MM.1S (cell line): ENCODE measurements around the gene BCL2L11.

Experiments used
- DNase-seq: peaks from one replicate; pipeline ENCODE4 v3.0.0-alpha.2; 2015
- H2AFZ ChIP-seq: fragments of 300-600 bp; sonication (generic); 2 replicates; pipeline ENCODE4 v1.6.0; 2016; ENCODE audit warnings: antibody characterized with exemption, low read length
- H3F3A ChIP-seq: fragments of 300-600 bp; sonication (generic); 2 replicates; pipeline ENCODE4 v1.6.1; 2016; ENCODE audit warnings: mild to moderate bottlenecking, antibody characterized with exemption, low read length, moderate library complexity, mixed read lengths; ENCODE audit not compliant: insufficient read depth
- H3K27ac ChIP-seq: fragments of 300-600 bp; sonication (generic); 2 replicates; pipeline ENCODE4 v1.5.1; 2016; ENCODE audit warnings: mild to moderate bottlenecking, low read length
- H3K27me3 ChIP-seq: fragments of 300-600 bp; sonication (generic); replicated peaks from 2 replicates; pipeline ENCODE4 v1.6.0; 2016; ENCODE audit warnings: low read length; ENCODE audit not compliant: insufficient read depth
- H3K36me3 ChIP-seq: fragments of 300-600 bp; sonication (generic); replicated peaks from 2 replicates; pipeline ENCODE4 v1.6.1; 2016; ENCODE audit warnings: mild to moderate bottlenecking, low read length, mixed read lengths; ENCODE audit not compliant: insufficient read depth
- H3K4me1 ChIP-seq: fragments of 300-600 bp; sonication (generic); 2 replicates; pipeline ENCODE4 v1.6.1; 2016; ENCODE audit warnings: low read length, mixed read lengths
- H3K4me2 ChIP-seq: fragments of 300-600 bp; sonication (generic); 2 replicates; pipeline ENCODE4 v1.6.0; 2016; ENCODE audit warnings: low read depth, low read length
- H3K4me3 ChIP-seq: fragments of 300-600 bp; sonication (generic); 2 replicates; pipeline ENCODE4 v1.5.1; 2016; ENCODE audit warnings: low read length, mixed read lengths
- H3K79me2 ChIP-seq: fragments of 300-600 bp; sonication (generic); 2 replicates; pipeline ENCODE4 v1.6.1; 2016; ENCODE audit warnings: mixed run types, low read length, mixed read lengths
- H3K9ac ChIP-seq: fragments of 300-600 bp; sonication (generic); 2 replicates; pipeline ENCODE4 v1.6.1; 2016; ENCODE audit warnings: low read length, mixed read lengths
- H3K9me2 ChIP-seq: fragments of 300-600 bp; sonication (generic); replicated peaks from 2 replicates; pipeline ENCODE4 v1.6.1; 2016; ENCODE audit warnings: mild to moderate bottlenecking, low read length, mixed read lengths; ENCODE audit not compliant: insufficient read depth
- H3K9me3 ChIP-seq: fragments of 300-600 bp; sonication (generic); replicated peaks from 2 replicates; pipeline ENCODE4 v1.6.1; 2016; ENCODE audit warnings: mild to moderate bottlenecking, low read length, mixed read lengths; ENCODE audit not compliant: insufficient read depth
- H4K20me1 ChIP-seq: fragments of 300-600 bp; sonication (generic); 2 replicates; pipeline ENCODE4 v1.6.1; 2016; ENCODE audit warnings: mild to moderate bottlenecking, low read length, moderate library complexity, mixed read lengths; ENCODE audit not compliant: insufficient read depth
- EZH2 ChIP-seq: fragments of 300-600 bp; sonication (generic); optimal IDR thresholded peaks from 2 replicates; pipeline ENCODE3; 2017; ENCODE audit warnings: low read depth, mild to moderate bottlenecking, antibody characterized with exemption, low read length, mixed read lengths
- EZH2phosphoT487 ChIP-seq: fragments of 300-600 bp; sonication (generic); IDR thresholded peaks from 2 replicates; pipeline ENCODE4 v1.6.1; 2018; ENCODE audit warnings: antibody characterized with exemption, low read length
- TF ChIP-seq, protein P1 (sequence below): fragments of 300-600 bp; sonication (generic); IDR thresholded peaks from 2 replicates; pipeline ENCODE4 v1.5.1; 2016; ENCODE audit warnings: antibody characterized with exemption, low read length, mixed read lengths

The BCL2L11 gene

DNA sequence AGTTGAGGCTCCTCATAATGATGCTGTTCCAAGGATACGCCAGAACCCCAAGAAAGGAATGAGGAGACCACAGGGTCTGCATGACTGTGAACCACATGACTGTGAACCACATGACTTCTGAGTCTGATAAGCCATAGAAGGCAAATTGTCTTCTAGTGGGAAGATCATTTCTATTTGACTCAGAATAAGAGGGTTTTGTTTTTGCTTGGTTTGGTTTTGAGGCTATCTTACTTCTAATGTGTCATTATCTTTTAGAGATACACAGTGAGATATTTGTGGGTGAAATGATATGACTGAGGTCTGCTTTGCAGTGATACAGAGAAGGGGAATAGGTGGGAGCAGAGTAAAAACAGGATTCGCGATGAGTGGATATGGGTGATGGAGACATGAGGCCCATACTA is 28.9 kb upstream of the BCL2L11 start:
- H3K27ac ChIP-seq: no peak overlapping the region
- H3K9ac ChIP-seq: no peak overlapping the region
- no peak overlapping the region for H3K4me2 ChIP-seq
- H4K20me1 ChIP-seq: no peaks in the 10 kb centered on the region
- no peaks in the 10 kb centered on the region for H3K4me1 ChIP-seq
- H3K36me3 ChIP-seq: no peaks in the 10 kb centered on the region
- TF ChIP-seq EZH2 (no peak), EZH2phosphoT487 (no peak)
- TF ChIP-seq, protein P1, sequence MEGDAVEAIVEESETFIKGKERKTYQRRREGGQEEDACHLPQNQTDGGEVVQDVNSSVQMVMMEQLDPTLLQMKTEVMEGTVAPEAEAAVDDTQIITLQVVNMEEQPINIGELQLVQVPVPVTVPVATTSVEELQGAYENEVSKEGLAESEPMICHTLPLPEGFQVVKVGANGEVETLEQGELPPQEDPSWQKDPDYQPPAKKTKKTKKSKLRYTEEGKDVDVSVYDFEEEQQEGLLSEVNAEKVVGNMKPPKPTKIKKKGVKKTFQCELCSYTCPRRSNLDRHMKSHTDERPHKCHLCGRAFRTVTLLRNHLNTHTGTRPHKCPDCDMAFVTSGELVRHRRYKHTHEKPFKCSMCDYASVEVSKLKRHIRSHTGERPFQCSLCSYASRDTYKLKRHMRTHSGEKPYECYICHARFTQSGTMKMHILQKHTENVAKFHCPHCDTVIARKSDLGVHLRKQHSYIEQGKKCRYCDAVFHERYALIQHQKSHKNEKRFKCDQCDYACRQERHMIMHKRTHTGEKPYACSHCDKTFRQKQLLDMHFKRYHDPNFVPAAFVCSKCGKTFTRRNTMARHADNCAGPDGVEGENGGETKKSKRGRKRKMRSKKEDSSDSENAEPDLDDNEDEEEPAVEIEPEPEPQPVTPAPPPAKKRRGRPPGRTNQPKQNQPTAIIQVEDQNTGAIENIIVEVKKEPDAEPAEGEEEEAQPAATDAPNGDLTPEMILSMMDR: no peak
- H3K9me3 ChIP-seq: no peaks in the 10 kb centered on the region
- H3K27me3 ChIP-seq: no peaks in the 10 kb centered on the region
- H3F3A ChIP-seq: no peaks in the 10 kb centered on the region
- H3K9me2 ChIP-seq: no peaks in the 10 kb centered on the region
- no peak overlapping the region for H3K4me3 ChIP-seq
- H2AFZ ChIP-seq: no peak overlapping the region
- DNase-seq: no peak
- H3K79me2 ChIP-seq: no peaks in the 10 kb centered on the region

DNA sequence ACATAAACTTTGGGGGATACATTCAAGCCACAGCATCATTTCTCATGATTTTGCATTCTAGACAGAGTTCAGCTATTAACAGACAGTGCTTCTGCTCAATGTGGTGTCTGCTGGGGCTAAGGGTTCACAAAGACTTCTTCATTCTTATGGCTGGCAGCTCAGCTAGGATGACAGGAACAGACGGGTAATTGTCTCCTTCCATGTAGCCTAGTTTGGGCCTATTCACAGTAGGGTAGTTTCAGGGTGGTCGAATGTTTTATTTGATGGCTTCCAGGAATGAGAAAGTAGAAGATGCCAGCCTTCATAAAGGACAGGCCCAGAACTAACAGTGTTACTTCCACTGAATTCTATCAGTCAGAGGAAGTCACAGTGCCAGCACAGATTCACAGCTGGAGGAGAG is 26.0 kb upstream of the BCL2L11 start:
- Histone ChIP-seq H3K79me2 (no peaks in the 10 kb centered on the region), H3K9me3 (no peaks in the 10 kb centered on the region), H3K4me3 (no peak overlapping the region), H3K27me3 (no peaks in the 10 kb centered on the region), H3K27ac (no peak overlapping the region), H2AFZ (no peak overlapping the region), H3K4me2 (no peak overlapping the region), H3K9ac (no peak overlapping the region), H4K20me1 (no peaks in the 10 kb centered on the region), H3K9me2 (no peaks in the 10 kb centered on the region), H3F3A (peaks cover 6% of the 10 kb centered on the region), H3K4me1 (peaks cover 9% of the 10 kb centered on the region), H3K36me3 (no peaks in the 10 kb centered on the region)
- no peak for TF ChIP-seq EZH2phosphoT487
- no peak for TF ChIP-seq EZH2
- TF ChIP-seq, protein P1: no peak
- DNase-seq: no peak

DNA sequence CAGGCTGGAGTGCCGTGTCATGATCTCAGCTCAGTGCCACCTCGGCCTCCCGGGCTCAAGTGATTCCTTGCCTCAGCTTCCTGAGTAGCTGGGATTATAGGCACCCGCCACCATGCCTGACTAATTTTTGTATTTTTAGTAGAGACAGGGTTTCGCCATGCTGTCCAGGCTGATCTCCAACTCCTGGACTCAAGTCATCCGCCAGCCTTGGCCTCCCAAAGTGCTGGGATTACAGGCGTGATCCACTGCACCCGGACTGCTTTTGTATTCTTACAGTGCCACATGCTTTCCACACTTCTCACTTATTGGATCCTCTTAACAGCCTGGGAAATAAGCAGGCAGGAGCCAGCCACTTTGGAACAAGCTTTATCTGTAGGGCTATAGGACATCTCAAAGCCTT is 25.3 kb upstream of the BCL2L11 start:
- Histone ChIP-seq H3K27ac (no peak overlapping the region), H4K20me1 (no peaks in the 10 kb centered on the region), H3K79me2 (no peaks in the 10 kb centered on the region), H3K36me3 (no peaks in the 10 kb centered on the region), H3K4me2 (no peak overlapping the region), H3K9me2 (no peaks in the 10 kb centered on the region), H2AFZ (no peak overlapping the region), H3K27me3 (no peaks in the 10 kb centered on the region), H3K4me1 (peaks cover 17% of the 10 kb centered on the region), H3K9me3 (no peaks in the 10 kb centered on the region), H3K4me3 (no peak overlapping the region), H3F3A (peaks cover 13% of the 10 kb centered on the region), H3K9ac (no peak overlapping the region)
- no peak for DNase-seq
- TF ChIP-seq EZH2phosphoT487 (no peak), EZH2 (no peak)
- TF ChIP-seq, protein P1: no peak
